NCI-H2107 (cell line): ENCODE results near the gene ACYP1.

ENCODE experiments used
- DNase-seq: peaks from one replicate; lab custom pipeline; 2025; lab: John Stamatoyannopoulos, UW

The ACYP1 gene

DNA sequence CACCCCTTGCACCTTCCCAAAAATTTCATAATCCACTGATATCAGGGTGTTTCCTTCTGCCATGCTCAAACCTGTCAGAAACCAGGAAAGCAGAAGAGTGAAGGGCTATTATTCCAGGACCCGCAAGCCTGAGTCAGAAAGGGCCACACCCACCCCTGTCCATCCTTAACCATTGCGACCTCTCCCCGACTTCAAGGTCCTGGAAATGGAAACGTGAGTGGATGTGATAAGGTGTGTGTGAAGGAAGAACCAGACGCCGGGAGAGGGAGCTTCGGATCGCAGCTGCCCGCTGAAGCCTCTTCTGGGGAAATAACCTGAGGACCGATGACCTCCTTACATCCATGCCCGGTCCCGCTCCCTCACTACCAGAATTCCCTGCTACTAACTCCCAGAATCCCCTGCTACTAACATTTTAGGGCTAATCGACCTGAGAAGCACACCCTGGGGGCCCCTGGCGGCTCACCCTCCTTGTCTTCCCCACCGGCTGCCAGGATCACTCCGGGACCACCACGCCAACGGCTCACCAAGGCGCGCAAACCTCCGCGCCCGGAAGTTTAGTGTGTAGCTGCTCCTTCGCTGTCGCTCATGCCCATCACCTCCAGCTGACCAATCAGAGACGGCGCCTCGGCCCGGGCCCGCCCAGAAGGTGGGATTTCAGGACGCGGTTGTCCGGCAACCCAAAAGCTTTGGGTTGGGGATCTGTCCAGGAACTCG is at the start of gene ACYP1:
Gene ACYP1 (minus strand): TSS at position 534 of the 714 bp plus-strand sequence. CDS start 471 bp downstream, at position 63.
- DNase-seq: peak; percentile 93

DNA sequence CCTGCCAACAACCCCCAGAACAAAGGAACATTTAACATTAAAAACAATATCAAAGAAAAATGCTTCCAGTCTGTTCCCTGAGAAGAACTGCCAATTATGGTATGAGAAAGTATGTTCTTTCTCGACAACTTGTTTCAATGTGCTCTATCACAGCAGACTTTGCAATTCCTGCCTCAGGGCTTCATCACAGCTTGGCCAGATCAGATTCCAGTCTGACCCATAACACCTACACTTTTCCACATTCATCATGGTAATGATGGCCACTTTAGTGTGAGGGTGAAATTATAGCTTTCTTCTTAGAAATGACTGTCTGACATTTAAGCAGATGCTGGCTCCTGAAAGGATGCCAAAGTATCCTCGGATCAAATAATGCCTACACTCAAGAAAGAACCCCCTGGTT is 46.1 kb upstream of the ACYP1 start:
- no peak for DNase-seq

DNA sequence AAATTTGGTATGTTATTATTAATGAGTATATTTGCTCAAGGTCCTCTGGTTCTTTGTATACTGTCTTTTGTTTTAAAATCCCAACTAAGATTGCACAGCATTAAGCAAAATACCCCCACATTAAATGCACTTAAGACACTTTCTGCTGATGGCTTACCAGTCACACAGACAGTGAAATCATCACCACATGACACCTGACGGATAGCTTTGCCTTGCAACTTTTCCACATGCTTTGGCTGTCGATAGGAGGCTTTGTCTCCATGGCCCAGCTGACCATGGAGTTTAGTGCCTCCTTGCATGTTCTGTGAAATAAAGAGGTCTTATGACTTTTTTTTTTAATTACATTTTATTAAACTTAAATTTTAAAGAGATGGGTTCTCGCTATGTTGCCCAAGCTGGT is 43.4 kb upstream of the ACYP1 start:
- DNase-seq: no peak

DNA sequence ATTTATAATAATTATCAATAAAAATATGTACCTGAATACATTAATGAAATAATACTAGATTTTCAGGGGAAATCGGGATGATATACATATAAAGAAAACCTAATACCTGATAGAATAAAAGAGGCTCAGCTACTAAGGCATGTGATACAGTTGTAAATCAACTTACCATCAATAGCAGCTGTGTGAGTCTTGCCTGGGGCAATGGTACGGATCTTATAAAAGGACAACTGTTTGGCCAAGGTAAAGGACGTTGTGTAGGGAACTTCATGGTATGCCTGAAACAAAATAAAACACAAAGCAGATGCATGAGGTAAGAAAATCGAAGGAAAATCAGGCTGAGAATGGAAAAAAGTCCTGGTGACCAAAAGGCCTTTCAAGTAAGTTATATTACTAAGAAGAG is 37.7 kb upstream of the ACYP1 start:
- DNase-seq: no peak

DNA sequence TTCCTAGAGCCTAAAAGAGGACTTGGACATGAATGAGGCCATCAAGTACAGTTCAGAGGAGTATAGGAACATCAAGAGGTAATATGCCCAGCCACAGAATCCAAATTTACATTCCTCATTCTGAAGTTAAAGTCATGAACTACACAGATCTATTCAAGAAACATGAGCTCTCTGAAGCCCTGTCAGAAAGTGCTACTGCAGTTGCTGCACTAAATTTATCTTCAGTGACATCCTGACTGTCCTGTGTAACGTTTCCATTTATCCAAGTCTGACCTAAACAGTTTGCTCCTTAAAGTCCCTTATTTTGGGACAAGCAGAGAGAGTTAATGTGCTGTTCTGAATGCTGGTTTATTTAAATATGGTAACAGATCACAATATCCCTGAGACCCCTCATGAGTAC is 34.9 kb upstream of the ACYP1 start:
- DNase-seq: no peak

DNA sequence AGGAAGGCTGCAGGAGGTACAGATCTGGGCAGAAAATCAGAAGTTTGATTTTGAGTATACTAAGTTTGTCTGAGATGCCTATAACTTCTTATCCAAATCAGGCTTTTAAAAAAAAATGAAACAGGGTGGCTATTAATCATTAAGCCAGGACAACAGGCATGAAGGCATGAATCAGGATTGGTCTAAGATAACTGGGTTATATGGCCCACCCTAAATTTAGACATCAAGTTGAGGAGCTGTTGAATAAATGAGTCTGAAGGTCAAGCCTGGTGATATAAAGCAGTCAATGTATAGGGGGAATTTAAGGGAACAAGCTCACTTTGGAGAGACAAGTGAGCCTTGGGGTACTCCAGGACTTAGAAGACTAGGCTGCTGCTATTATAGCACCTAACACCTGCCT is 34.4 kb upstream of the ACYP1 start:
- DNase-seq: no peak

DNA sequence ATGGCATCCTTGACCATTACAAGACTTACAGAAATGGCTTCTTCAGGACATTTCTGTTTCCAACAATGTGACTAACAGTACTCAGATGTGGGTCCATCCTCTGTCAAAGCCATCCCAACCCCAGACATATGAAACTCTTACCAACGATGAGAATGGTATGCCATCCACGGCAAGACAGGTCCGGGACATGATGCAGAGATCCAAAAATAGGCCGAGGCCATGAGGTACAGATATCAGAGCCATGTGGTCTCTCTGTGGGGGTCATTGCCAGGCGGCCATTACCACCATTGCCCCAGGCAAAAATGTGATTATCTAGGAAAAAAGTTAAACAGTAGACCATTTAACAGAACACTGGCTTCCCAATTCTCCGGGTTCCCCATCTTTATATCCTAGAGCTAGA is 33.1 kb upstream of the ACYP1 start:
- no peak for DNase-seq

DNA sequence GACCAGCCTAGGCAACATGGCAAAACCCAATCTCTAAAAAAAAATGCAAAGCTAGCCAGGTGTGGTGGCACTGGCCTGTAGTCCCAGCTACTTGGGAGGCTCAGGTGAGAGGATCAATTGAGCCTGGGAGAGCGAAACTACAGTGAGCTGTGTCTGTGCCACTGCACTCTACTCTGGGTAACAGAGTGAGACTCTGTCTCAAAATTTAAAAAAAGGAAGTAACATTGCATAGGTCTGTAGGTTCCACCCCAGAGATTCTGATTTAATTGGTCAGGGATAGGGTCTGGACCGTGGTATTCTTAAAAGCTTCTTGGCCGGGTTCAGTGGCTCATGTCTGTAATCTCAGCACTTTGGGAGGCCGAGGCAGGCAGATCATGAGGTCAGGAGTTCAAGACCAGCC is 31.9 kb upstream of the ACYP1 start:
- DNase-seq: no peak

DNA sequence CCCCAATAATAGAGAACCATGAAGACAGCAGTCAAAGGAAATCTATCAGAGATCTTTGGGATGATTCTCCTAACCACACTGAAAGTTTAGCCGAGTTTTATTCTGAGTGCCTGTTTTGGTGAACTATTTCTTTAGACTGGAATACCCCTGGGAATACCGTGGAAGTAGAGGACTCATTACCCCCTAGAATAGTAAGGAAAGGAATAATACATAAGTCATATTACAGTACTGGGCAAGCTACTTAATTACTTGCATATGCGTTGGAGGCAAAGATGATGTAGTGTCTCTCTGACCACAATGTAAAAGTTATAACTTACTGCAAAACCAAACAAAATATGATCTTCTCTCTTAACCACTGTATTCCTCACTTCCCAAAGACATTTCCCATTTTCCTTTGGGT is 31.1 kb upstream of the ACYP1 start:
- DNase-seq: no peak

DNA sequence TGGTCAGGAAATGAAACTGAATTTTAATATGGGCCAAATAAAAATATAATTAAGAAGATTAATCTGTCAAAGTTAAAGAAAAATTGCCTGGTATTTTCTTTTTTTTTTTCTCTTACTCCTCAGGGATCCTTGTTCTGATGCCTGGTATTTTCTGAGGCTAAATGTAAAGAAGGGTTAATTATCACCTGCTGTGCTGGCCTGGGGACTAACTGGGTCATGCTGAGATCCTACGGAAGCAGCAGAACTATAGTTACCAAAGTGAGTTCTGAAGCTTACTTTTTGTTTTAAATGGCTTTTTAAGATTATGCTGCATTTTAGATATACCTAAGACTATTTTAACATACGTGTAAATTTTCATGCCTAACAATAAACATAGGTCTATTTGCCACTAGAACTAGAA is 28.9 kb upstream of the ACYP1 start:
- no peak for DNase-seq

DNA sequence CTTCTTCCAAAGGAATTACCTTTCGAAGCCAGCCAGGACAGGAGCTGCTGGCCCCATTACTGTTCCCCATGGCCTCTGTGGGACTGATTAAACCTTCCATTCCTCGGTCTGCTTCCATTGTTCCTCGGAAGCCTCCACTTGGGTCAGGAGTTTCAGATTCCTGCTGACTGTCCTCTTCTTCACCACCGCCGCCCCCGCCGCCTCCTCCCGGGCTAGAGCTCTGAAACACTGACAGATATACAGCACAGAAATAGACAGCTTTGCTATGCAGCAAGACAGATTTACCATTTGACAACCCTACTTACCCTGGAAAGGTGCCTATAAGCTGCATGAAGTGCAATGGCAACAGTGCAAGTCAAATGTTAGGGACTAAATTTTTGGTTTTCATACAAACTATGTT is 27.4 kb upstream of the ACYP1 start:
- DNase-seq: no peak

DNA sequence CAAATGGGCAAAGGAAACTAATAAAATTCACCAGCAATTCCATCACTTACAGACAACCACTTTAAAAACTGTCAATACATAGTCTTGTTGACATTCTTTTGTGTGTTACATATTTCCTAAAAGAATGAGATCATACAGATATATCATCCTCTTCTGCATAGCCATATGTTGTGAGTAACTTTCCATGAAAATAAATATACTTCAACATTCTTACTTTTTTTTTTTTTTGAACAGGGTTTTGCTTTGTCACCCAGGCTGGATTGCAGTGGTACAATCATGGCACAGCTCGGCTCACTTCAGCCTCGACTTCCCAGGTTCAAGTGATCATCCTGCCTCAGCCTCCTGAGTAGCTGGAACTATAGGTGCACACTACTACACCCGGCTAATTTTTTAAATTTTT is 26.5 kb upstream of the ACYP1 start:
- no peak for DNase-seq

DNA sequence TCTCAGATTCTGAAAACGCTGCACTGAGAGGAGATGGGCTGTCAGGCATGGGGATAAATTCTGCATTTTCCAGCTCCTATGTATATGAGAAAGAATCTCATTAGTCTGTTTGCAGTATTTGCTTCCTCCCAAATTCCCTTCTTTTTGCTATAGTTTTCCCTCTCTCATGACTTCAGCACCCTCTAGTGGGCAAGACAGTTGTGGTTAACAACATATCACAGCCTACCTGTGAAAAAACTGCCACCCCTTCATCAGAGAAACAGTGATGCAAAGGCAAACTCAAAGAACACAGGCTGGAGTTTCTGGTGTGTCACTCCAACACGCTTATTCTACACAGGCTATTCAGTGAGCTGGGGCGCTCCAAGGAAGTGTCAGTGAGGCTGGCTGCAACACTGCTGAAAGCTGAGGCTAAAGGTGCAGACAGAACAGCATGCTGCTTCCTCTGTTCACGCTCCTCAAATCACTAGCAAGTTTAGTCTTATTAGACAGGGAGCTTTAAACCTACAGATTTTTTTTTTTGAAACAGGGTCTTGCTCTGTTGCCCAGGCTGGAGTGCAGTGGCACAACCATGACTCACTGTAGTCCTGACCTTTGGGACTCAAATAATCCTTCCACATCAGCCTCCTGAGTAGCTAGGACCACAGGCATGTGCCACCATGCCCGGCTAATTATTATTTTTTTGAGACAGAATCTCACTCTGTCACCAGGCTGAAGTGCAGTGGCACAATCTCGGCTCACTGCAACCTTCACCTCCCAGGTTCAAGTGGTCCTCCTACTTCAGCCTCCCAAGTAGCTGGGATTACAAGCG is 24.9 kb upstream of the ACYP1 start:
- DNase-seq: peak; percentile 59

DNA sequence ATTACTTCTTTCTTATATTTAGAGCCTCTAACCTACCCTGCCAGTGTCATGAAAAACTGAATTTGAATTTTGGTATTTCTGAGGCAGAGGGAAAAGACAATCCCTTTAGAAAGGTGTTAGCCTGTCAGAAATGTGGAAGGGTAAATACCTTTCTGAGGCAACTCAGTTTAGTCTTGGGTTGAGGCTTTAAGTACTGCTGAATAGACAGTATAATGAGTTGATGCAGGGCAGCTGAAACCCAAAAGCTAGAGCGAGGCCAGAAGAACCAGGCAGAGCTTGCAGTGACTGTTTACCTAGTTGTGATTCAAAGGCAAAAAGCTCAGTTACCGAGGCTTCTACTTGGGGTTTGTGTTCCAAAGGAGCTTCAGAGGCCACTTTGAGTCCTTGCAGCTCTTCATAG is 24.3 kb upstream of the ACYP1 start:
- DNase-seq: no peak

DNA sequence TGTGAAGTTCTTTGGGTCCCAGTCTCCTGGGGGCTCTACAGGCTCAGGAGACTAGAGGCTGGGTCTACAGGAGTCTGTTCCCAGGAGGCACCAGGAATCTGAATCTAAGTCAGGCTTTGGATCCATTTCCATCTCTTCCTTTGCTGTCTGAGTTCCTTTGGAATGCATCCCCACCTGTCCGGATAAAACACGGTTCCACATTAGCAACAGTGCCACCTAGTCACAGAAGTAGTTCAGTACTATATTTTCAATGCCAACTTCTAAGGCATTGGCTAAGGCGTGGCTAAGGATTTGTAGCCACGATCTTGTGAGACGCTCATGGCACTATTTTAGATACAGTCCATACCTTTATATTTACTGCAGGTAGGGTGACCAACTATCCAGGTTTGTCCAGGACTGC is 20.7 kb upstream of the ACYP1 start:
- DNase-seq: no peak

DNA sequence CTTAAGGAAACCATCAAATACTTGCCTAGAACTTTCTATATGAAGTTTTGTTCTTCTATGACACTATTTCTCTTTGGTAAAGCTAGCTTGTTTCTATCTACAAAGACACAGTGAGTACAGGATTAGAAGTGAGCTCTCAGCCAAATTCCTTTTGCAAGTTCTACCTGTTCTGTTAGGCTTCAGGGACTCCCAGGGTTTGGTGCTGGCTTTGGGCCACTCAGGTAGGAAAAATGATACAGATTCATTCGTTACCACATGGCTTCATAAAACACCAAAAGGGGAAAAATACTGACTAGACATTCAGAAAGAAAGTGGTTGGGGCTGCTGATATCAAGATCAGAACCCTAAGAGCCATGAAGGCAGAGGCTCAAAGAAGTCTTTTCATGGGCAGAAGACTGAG is 19.4 kb upstream of the ACYP1 start:
- DNase-seq: no peak

DNA sequence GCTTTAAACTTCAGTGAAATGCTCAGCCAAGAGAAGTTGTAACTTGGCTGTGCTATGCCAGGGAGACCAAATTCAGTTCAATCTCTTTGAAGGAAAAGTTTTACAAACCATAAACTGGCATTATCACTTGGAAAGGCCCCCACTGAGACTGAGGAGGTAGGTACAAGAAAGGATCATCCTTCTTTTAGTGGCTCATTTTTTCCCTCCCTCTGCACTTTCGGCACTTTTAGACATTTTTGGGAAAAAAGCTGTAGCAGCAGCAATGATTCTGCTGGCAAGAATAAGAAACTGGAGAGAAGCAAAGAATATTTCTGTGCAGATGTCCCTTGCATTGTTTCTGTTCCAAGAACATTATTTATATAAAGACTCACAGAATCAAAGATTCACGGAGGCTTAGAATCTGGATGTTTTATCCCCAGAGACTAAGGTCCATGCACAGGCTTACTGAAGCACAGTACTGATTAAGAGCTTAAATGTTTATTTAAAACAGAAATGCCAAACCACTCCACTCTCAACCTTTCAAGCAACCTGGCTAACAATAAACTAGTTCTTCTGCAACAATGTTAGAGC is 17.9 kb upstream of the ACYP1 start:
- no peak for DNase-seq

DNA sequence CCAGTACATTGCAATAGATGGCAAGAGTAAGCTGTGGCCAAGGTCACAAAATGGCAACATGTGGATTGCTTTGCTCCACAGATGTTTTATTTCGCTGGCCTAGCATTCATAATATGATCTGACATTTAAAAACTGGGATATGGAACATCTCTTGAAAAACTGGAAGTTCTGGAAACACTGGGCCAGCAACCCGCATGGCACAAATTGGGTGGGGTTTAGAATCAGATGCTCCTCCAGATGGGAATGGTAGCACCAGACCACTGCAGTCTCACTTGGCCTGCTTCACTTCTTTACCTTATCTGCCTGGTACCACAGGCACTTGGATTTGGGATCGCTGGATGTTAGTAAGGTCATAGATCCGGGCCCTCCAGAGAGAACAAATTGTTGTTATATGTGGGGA is 15.7 kb upstream of the ACYP1 start:
- DNase-seq: no peak

DNA sequence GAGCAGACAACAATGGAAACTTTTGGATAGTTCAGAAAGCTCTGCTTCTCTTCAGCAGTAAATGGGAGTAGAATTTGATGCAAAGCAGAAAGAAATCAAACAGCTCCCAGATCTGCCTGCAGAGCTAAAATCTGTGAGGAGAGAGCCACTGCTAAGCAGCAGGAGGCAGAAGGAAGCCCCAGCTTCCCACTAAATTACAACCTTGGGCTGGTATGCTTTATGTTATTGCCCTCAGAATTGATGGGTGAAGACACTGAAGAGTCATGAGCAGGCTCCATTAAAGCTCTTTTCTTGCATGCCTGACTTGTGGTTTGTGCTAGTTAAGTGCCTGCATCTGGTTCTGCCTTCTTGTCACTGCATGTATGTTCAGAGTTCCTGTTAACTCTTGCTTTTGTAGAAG is 14.0 kb upstream of the ACYP1 start:
- no peak for DNase-seq

DNA sequence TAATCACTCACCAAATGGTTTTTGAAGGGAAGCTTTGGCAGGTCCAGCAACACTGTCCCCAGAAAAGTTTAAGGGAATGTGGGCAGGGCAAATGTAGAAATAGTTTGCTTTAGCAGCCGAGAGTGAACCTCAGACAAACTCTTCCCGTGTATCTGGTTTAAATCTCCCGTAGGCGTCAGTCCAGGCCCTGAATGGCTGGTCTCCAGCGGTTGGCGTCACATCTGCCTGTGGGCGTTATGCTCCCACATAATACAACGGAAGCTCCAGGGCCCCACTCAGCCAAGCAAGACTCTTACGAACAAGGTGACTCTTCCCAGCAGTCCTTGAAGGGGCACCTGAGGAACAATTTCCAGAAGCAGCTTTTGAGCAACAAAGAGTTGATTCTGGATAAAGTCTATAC is 6.6 kb upstream of the ACYP1 start:
- no peak for DNase-seq

DNA sequence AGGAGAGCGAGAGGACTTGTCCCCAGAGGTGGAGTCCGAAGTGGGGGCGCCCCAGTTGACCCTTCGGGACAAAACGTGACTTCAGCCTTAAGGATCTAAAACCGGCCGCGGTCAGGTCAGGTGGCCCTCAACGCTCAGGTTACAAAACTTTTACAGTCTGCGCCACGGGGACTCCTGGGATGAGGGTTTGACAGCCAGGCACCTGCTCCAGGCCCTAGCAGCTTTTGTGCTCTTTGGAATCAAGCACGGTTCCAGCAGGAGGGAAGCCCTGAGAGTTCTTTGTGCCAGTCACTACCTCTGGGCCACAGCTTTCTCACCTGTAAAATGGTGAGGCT is 6.0 kb upstream of the ACYP1 start:
- peak; percentile 95 for DNase-seq

DNA sequence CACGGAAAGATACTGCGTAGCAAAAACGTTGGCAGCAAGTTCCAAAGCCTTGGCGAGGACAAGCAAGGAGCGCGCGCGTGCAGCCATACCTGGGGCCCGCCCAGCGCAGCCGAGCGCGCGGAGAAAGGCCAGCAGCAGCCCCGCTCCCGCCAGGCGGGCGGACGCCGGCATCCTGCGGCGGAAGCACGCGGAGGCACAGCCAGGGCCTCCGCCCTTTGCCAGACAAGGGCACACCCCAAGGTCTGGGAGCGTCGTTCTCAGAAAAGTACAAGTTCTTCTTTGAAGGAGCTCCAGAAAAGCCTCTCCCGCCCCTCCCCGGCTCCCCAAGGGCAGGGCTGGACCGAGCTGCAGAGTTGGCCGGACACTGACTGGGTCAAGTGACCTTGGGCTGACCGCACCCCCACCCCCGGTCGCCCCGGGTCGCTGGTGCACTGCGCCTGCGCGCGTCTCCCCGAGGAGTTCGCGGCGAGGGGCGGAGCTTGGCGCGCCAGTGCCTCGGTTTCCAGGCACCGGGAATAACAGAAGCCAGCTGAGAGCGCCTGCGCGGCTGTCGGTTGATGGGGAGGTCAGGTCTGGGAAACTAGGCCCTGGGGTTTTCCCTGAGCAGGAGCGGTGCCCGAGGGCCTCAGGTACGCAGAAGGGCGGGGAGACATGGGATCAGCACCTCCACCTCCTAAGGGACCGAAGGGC is 5.4 kb upstream of the ACYP1 start, which contains the start of gene ZC2HC1C:
Gene ZC2HC1C (plus strand): TSS at position 521 of the 690 bp plus-strand sequence. CDS start 933 bp downstream, outside the sequence.
- peak; percentile 97 for DNase-seq
